B cell (primary cell): ENCODE results near the gene NOS1AP. TPM values are rescaled to one million over a fixed set of nuclear protein-coding genes. Genes with fewer than 3 reads are reported as not detected.

Source experiments
- ATAC-seq: fragments of 200-7000 bp; cut with Tn5 transposase; one replicate; pipeline ENCODE4 v1.10.0; 2021; ENCODE audit warnings: low read depth, mild to moderate bottlenecking, moderate number of reproducible peaks, moderate library complexity
- CTCF ChIA-PET: fragments of 350-600 bp; sonication (Branson Sonifier 250); formaldehyde crosslinking; loops from one replicate; lab custom pipeline; 2021; ENCODE audit warnings: antibody characterized with exemption, inconsistent platforms; lab: Charles Lee
- POLR2A ChIA-PET: fragments of 350-600 bp; sonication (Branson Sonifier 250); formaldehyde crosslinking; loops from one replicate; lab custom pipeline; 2021; ENCODE audit warnings: antibody characterized with exemption; lab: Charles Lee
- DNase-seq: peaks from one replicate; pipeline ENCODE4 v3.0.0; 2013
- H2AFZ ChIP-seq: 2 replicates; pipeline ENCODE4 v1.6.1; 2012; ENCODE audit warnings: mild to moderate bottlenecking, low read depth, low read length; ENCODE audit not compliant: insufficient read depth, poor library complexity, severe bottlenecking
- H3K27ac ChIP-seq, 2 donors: 1 replicate in 1 of 2; 2 replicates in 1 of 2; pipeline ENCODE4 v1.5.1; 2012 to 2013; ENCODE audit warnings: low read length in 2 of 2, mild to moderate bottlenecking in 2 of 2, moderate library complexity in 1 of 2
- H3K27me3 ChIP-seq, 4 experiments: fragments of 200-600 bp in 1 of 4; sonication (generic) in 1 of 4; replicated peaks in 1 of 4; 1 replicate in 2 of 4; 2 replicates in 2 of 4; pipeline versions ENCODE4 v1.6.1 to v1.7.0; 2013 to 2016; ENCODE audit warnings: low read length in 3 of 4, mild to moderate bottlenecking in 2 of 4, mixed read lengths in 1 of 4, moderate library complexity in 1 of 4; ENCODE audit not compliant: insufficient read depth in 4 of 4, control insufficient read depth in 3 of 4; ENCODE audit errors: control extremely low read depth in 1 of 4
- H3K36me3 ChIP-seq, 2 experiments: replicated peaks in 1 of 2; 1 replicate in 1 of 2; 2 replicates in 1 of 2; pipeline versions ENCODE4 v1.6.1 to v1.7.1; 2013; ENCODE audit warnings: low read length in 1 of 2; ENCODE audit not compliant: insufficient read depth in 2 of 2, control insufficient read depth in 1 of 2; ENCODE audit errors: control extremely low read depth in 1 of 2, extremely low read depth in 1 of 2
- H3K4me1 ChIP-seq, 2 donors: fragments of 200-600 bp in 1 of 2; sonication (generic) in 1 of 2; 1 replicate in 1 of 2; 2 replicates in 1 of 2; pipeline versions ENCODE4 v1.5.1 to v1.6.1; 2013 to 2017; ENCODE audit warnings: low read length in 2 of 2; ENCODE audit not compliant: control insufficient read depth in 2 of 2, insufficient read depth in 2 of 2
- H3K4me2 ChIP-seq: replicated peaks from 2 replicates; pipeline ENCODE3; 2012; ENCODE audit warnings: mild to moderate bottlenecking, low read depth, low read length; ENCODE audit not compliant: poor library complexity, severe bottlenecking
- H3K4me3 ChIP-seq, 5 experiments: fragments of 200-600 bp in 1 of 5; sonication (generic) in 1 of 5; 1 replicate in 3 of 5; 2 replicates in 2 of 5; pipeline versions ENCODE4 v1.5.1 to v1.7.0; 2011 to 2016; ENCODE audit warnings: low read length in 4 of 5, mild to moderate bottlenecking in 4 of 5, low read depth in 2 of 5, control low read depth in 1 of 5, moderate library complexity in 1 of 5; ENCODE audit not compliant: insufficient read depth in 1 of 5; ENCODE audit errors: control extremely low read depth in 1 of 5, extremely low read depth in 1 of 5
- H3K79me2 ChIP-seq: fragments of 200-600 bp; sonication (generic); one replicate; pipeline ENCODE4 v1.6.0; 2016; ENCODE audit warnings: low read length; ENCODE audit not compliant: control insufficient read depth, insufficient read depth
- H3K9ac ChIP-seq: fragments of 200-600 bp; sonication (generic); 2 replicates; pipeline ENCODE4 v1.6.1; 2017; ENCODE audit warnings: mild to moderate bottlenecking, low read length, moderate library complexity
- H3K9me3 ChIP-seq, 3 donors: one replicate each; pipeline versions ENCODE4 v1.6.1 to v1.7.1; 2013; ENCODE audit warnings: low read length in 2 of 3; ENCODE audit not compliant: control insufficient read depth in 2 of 3, insufficient read depth in 1 of 3; ENCODE audit errors: control extremely low read depth in 1 of 3
- H4K20me1 ChIP-seq: 2 replicates; pipeline ENCODE4 v1.6.0; 2012; ENCODE audit warnings: mild to moderate bottlenecking, low read length; ENCODE audit not compliant: insufficient read depth, control insufficient read depth, poor library complexity, severe bottlenecking
- H3K27ac Mint-ChIP-seq: one replicate; pipeline ENCODE4 v1.8.0; 2021; ENCODE audit warnings: mixed read lengths
- H3K27me3 Mint-ChIP-seq: one replicate; pipeline ENCODE4 v1.8.0; 2021; ENCODE audit warnings: mixed read lengths
- H3K4me1 Mint-ChIP-seq: one replicate; pipeline ENCODE4 v1.8.0; 2021; ENCODE audit warnings: mixed read lengths
- H3K4me3 Mint-ChIP-seq: one replicate; pipeline ENCODE4 v1.8.0; 2021; ENCODE audit warnings: mixed read lengths
- H3K9me3 Mint-ChIP-seq: one replicate; pipeline ENCODE4 v1.8.0; 2022; ENCODE audit warnings: mixed read lengths; ENCODE audit not compliant: insufficient read depth
- CTCF ChIP-seq: fragments of 200-600 bp; IDR thresholded peaks from one replicate; pipeline ENCODE4 v1.8.0; 2022; ENCODE audit warnings: antibody characterized with exemption, mild to moderate bottlenecking
- EZH2 ChIP-seq: IDR thresholded peaks from 2 replicates; pipeline ENCODE4 v1.6.1; 2012; ENCODE audit warnings: borderline replicate concordance, low read depth, mild to moderate bottlenecking, moderate library complexity, low read length; ENCODE audit not compliant: insufficient read depth, poor library complexity, severe bottlenecking
- WGBS: methylation state at CpG from one replicate; pipeline ENCODE4 v1.1.5; 2013; ENCODE audit warnings: missing lambda C conversion rate; ENCODE audit not compliant: insufficient coverage; 5-methylcytosine and 5-hydroxymethylcytosine counted together
- intact Hi-C: fragments of 100-400 bp; cut with micrococcal nuclease; formaldehyde crosslinking; loops from one replicate; pipeline ENCODE4 v1.10.0; 2022
- polyA plus RNA-seq: library from polyadenylated mRNA; depleted of rRNA; stranded (reverse); fragments of >200 nt; gene quantifications from 2 replicates; pipeline ENCODE4 v1.2.3, GENCODE V29; 2012
- total RNA-seq, 2 donors: library from RNA; stranded (reverse); fragments of 120-200 nt in 1 of 2; gene quantifications; 1 replicate in 1 of 2; 2 replicates in 1 of 2; pipeline versions ENCODE4 v1.2.3 to v1.2.4, GENCODE V29; 2013 to 2022

Gene NOS1AP
- total and polyA plus RNA-seq, 2 donors (not counting 1 experiment from before 2014, with no cell fraction given) = 0.32 TPM; not detected in 1

GRCh38 chr1:162368451-162368850 is 299.0 kb downstream of the NOS1AP start:
- Histone ChIP-seq H3K4me2 (no peak overlapping the region), H3K9ac (no peak overlapping the region), H3K27ac (no peak overlapping the region), H2AFZ (no peak overlapping the region), H3K79me2 (no peaks in the 10 kb centered on the region), H4K20me1 (no peaks in the 10 kb centered on the region), H3K36me3 (no peaks in the 10 kb centered on the region), H3K9me3 (no peaks in the 10 kb centered on the region), H3K27me3 (no peaks in the 10 kb centered on the region), H3K4me3 (no peak overlapping the region), H3K4me1 (no peaks in the 10 kb centered on the region)
- DNase-seq (no peak), ATAC-seq (no peak)
- WGBS = 50% methylated on average over 2 of the region's 4 CpGs
- Mint-ChIP-seq H3K4me1 (no peaks in the 10 kb centered on the region), H3K4me3 (no peak overlapping the region), H3K27me3 (peaks cover 16% of the 10 kb centered on the region), H3K27ac (no peak overlapping the region), H3K9me3 (no peaks in the 10 kb centered on the region)
- intact Hi-C loops = no loop called here
- POLR2A ChIA-PET = no interaction called here
- TF ChIP-seq CTCF (no peak), EZH2 (no peak)
- CTCF ChIA-PET = no interaction called here

GRCh38 chr1:162369571-162369970 is 300.1 kb downstream of the NOS1AP start:
- no peaks in the 10 kb centered on the region for H3K27me3 ChIP-seq
- Mint-ChIP-seq H3K27ac (no peak overlapping the region), H3K4me1 (no peaks in the 10 kb centered on the region), H3K27me3 (peaks cover 11% of the 10 kb centered on the region), H3K4me3 (no peak overlapping the region), H3K9me3 (no peaks in the 10 kb centered on the region)
- ATAC-seq (no peak), DNase-seq (no peak)
- no peak for TF ChIP-seq CTCF
- no peak for TF ChIP-seq EZH2
- no peaks in the 10 kb centered on the region for H3K36me3 ChIP-seq
- no peak overlapping the region for H3K4me3 ChIP-seq
- POLR2A ChIA-PET = no interaction called here
- 98% methylated on average over 5 of the region's 7 CpGs for WGBS
- H3K9me3 ChIP-seq = no peaks in the 10 kb centered on the region
- H3K4me2 ChIP-seq = no peak overlapping the region
- intact Hi-C loops = no loop called here
- no peak overlapping the region for H2AFZ ChIP-seq
- no peaks in the 10 kb centered on the region for H3K4me1 ChIP-seq
- H3K9ac ChIP-seq = no peak overlapping the region
- no peaks in the 10 kb centered on the region for H3K79me2 ChIP-seq
- no peak overlapping the region for H3K27ac ChIP-seq
- CTCF ChIA-PET = no interaction called here
- H4K20me1 ChIP-seq = no peaks in the 10 kb centered on the region
